Measurements from ENCODE around the gene IGHMBP2.
"Not testable (repeated sequence)": the region's sequence is repeated elsewhere in the genome, so short reads cannot be mapped to it uniquely, and the experiment has no call there.

Gene IGHMBP2

DNA sequence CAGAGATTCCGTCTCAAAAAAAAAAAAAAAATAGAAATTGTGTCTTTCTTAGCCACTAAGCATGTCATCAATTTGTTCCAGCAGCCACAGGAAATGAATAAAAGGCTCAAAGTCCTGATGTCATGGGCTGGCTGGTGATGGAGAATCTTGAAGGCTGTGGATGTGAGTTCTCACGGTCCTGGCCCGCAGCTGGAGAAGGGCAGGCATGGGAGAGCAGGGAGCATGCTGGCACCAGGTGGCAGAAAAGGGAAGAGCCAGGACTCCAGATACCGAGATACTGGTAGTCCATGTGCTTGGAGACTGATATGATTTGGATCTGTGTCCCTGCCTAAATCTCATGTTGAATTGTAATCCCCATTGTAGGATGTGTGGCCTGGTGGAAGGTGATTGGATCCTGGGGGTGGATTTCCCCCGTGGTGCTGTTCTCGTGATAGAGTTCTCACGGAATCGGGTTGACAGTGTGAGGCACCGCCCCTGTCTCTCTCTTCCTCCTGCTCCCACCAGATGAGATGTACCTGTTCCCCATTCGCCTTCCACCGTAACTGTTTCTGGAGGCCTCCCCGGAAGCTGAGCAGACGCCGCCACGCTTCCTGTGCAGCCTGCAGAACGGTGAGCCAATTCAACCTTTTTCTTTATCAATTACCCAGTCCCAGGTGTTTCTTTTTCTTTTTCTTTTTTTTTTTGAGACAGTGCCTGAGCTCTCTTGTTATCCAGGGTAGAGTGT, 59.0 kb downstream of the IGHMBP2 start:
- in situ Hi-C loops (cut with MboI; ENCODE audit: low sequenced_read_pairs) = no loop called here

DNA sequence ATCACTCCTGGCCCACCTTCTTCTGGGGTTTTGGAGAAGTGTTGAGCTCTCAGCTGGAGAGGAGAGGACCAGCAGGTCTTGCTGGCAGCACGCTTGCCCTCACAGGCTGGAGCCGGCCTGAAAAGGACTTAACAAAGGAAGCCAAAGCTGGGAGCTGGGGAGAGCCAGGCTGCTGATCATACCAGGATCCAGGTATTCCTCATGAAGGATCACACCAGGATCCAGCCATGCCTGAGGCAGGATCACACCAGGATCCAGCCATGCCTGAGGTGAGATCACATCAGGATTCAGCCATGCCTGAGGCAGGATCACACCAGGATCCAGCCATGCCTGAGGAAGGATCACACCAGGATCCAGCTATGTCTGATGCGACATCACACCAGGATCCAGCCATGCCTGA, 60.1 kb downstream of the IGHMBP2 start:
- H3K27me3 ChIP-seq (ENCODE audit: low read depth) = no peaks in the 10 kb centered on the region
- H3K9me3 ChIP-seq = no peaks in the 10 kb centered on the region
- in situ Hi-C loops (cut with MboI; ENCODE audit: low sequenced_read_pairs) = no loop called here
- no peaks in the 10 kb centered on the region for H3K36me3 ChIP-seq (replicated peaks)
- DNase-seq (ENCODE audit: low spot score in 2 of 2) = no peak
- no peak overlapping the region for H3K4me3 ChIP-seq
- no peaks in the 10 kb centered on the region for H3K4me1 ChIP-seq

More for the DNA sequence above, 59.0 kb downstream of the IGHMBP2 start:
- no peaks in the 10 kb centered on the region for H3K4me1 ChIP-seq
- H3K27me3 ChIP-seq (ENCODE audit: low read depth) = no peaks in the 10 kb centered on the region
- no peaks in the 10 kb centered on the region for H3K9me3 ChIP-seq
- H3K4me3 ChIP-seq = no peak overlapping the region
- no peak for DNase-seq (ENCODE audit: low spot score in 2 of 2)
- H3K36me3 ChIP-seq (replicated peaks) = no peaks in the 10 kb centered on the region

DNA sequence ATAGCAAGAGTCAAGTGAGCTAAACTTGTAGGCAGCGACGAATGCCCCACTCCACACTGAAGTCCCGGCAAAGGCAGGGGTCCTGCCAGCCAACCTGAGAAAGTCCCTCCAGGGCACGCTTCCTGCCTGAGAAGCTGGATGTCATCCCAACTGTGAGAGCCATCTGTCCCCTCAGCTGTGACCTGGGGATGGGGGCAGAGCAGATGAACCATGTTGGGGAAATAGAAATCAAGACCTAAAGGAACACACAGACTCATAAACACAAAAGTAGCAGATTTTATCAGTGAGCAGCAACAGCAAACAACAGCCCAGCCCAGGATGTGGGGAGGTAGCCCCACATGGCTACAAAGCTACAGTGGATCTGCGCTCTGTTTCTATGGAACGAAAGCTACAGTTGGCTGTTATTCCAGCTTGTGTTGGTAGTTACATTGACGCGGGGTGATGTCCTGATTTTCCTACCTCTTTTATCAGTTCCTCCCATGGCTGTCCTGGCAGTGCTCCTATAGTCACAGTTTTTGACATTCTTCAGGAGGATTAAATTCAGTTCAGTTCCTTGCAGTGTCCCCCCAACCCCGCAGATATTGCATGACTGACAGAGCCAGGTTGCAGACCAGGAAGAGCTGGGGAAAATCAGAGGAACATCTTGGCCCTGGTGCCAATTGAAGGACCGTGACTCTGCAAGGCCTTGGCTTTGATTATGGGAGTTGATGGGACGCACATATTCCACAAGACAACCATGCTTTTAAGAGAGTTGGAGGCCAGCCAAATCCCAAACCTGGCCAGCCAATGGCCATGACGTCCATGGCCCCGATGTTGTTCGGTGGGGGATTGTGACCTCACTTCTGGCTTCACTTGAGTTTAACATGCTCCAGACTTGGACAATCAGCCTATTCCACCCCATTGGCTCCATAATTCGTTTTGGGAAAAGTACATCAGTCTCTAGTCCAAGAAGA, 62.5 kb downstream of the IGHMBP2 start:
- H3K4me1 ChIP-seq = no peaks in the 10 kb centered on the region
- no peaks in the 10 kb centered on the region for H3K36me3 ChIP-seq (replicated peaks)
- no peak overlapping the region for H3K4me3 ChIP-seq
- in situ Hi-C loops (cut with MboI; ENCODE audit: low sequenced_read_pairs) = no loop called here
- peaks cover 10% of the 10 kb centered on the region for H3K27me3 ChIP-seq (ENCODE audit: low read depth)
- no peaks in the 10 kb centered on the region for H3K9me3 ChIP-seq
- DNase-seq (ENCODE audit: low spot score in 2 of 2) = no peak

DNA sequence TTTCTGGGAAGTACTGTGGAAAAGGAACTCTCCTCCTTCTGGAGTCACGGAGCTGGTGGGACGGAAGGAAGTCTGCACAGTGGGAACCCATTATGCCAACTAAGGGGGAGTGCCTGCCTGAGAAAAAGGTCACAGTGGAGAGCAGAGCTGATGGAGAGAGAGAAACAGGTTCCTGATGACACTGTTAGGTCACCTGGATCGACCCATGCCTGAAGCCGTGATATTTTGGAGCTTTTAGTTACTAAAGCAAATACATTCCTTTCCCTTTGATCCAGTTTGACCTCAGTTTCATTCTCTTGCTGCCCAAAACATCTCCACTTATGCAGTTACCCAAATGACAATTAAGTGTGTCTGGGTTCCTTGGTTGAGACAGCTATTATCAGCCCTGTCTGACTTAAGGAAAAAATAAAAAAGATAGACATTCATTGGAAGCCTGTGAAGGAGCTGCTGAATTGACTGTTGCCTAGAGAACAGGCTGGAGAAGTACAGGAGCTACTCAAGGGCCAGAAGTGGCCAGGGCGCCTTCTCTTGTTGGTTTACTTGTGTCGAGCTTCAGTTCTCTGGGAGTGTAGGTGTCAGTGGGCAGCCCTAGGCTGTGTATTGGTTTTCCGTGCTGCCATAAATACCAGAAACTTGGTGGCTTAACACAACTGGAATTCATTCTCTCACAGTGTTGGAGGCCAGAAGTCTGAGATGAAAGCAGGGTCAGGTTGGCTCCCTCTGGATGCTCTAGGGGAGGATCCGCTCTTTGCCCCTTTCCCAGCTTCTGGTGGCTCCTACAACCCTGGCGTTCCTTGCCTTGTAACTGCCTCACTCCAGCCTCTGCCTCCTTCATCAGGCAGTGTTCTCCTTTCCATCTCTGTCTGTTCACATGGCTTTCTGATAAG, 63.4 kb downstream of the IGHMBP2 start:
- in situ Hi-C loops (cut with MboI; ENCODE audit: low sequenced_read_pairs) = no loop called here
- no peaks in the 10 kb centered on the region for H3K9me3 ChIP-seq
- H3K36me3 ChIP-seq (replicated peaks) = no peaks in the 10 kb centered on the region
- peaks cover 14% of the 10 kb centered on the region for H3K27me3 ChIP-seq (ENCODE audit: low read depth)
- no peak overlapping the region for H3K4me3 ChIP-seq
- no peaks in the 10 kb centered on the region for H3K4me1 ChIP-seq
- DNase-seq (ENCODE audit: low spot score in 2 of 2) = no peak

DNA sequence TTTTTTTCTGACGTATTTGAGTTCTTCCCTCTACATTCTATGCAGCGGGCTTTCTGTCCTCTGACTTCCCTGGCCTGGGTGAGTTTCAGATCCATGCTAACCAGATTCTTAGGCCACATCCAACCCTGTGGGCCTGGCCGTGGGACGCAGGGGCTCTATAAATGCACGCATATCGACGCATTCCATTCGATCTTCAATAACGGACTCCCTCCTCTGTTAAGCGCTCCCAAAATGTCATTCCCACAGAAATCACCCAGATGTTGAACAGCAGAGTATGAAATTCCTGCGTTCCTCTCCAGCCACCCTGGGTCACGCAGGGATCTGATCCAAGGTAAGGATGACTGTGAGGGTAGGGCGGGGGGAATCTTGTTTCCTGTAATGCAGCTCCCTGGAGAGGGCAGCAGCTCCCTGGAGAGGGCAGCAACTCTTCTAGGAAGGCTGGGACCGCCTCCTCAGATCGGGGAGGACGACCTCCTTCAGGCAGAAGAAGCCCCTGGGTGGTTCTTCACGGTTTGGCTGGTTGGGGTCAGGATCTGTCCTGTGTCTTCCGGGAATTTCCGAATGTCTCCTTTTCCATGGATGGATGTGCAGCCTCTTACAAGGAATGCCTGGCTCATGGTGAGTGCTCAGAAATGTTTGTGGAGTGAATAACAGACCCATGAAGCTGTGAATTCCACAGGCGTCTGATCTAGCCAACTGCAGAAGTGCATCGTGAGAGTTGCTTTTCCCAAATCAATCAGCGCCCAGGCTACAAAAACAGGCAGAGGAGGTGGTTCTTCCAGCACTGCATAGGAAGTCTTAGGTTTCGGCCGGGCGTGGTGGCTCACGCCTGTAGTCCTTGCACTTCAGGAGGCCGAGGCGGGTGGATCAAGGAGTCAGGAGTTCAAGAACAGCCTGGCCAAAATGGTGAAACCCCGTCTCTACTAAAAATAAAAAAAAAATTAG, 64.9 kb downstream of the IGHMBP2 start:
- Histone ChIP-seq H3K36me3 (replicated peaks) (no peaks in the 10 kb centered on the region), H3K4me3 (no peak overlapping the region), H3K27me3 (ENCODE audit: low read depth) (peaks cover 14% of the 10 kb centered on the region), H3K4me1 (no peaks in the 10 kb centered on the region), H3K9me3 (no peaks in the 10 kb centered on the region)
- in situ Hi-C loops (cut with MboI; ENCODE audit: low sequenced_read_pairs) = no loop called here
- DNase-seq (ENCODE audit: low spot score in 2 of 2) = no peak

DNA sequence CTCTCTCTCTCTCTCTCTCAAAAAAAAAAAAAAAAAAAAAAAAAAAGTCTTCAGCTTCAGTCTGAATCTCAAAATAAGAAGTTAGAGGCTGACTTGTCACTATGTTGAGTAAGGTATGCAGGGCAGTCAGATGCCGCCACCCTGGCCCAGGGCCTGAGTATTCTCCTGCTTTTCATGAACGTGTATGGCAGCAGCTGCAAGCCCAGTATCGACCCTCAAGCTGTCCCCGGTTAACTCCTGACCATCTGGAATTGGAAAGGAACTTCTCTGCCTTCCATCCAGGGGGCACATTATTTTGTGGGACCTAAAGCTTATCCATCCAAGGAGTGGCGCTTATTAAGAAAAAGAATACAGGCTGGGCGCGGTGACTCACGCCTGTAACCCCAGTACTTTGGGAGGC, 65.7 kb downstream of the IGHMBP2 start:
- H3K36me3 ChIP-seq (replicated peaks) = no peaks in the 10 kb centered on the region
- in situ Hi-C loops (cut with MboI; ENCODE audit: low sequenced_read_pairs) = no loop called here
- H3K27me3 ChIP-seq (ENCODE audit: low read depth) = peaks cover 14% of the 10 kb centered on the region
- DNase-seq (ENCODE audit: low spot score in 2 of 2) = no peak
- no peaks in the 10 kb centered on the region for H3K4me1 ChIP-seq
- no peak overlapping the region for H3K4me3 ChIP-seq
- no peaks in the 10 kb centered on the region for H3K9me3 ChIP-seq

DNA sequence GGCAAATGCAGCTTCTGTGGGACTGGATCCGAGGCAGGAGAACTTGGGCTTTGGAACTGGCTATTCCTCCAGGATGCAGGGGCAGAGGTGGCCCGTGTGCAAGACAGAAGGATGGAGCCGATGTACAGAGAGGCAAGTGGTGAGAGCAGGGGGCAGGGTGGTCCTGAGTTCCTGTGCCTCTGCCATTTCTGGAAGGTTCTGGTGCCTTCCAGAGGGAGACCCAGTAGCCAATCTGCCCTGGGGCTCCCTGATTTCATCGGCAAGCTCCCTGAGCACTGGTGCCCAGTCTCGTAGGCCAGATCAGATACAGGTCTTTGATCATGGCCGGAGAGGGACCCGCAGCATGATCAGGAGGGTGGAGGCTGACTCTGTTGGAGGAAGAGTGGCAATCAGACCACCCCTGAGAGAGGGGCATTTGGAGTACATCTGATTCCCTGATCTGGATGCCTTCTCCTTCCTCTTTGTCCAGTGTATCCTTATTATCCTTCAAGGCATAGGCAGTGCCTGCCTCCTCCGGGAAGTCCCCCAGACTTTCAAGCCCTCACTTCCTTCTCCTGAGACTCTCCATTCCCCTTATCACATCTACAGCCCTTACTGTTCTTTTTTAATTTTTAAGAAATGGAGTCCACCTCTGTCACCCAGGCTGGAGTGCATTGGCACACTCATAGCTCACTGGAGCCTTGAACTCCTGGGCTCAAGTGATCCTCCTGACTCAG, 67.4 kb downstream of the IGHMBP2 start:
- in situ Hi-C loops (cut with MboI; ENCODE audit: low sequenced_read_pairs) = no loop called here
- H3K36me3 ChIP-seq (replicated peaks) = no peaks in the 10 kb centered on the region
- DNase-seq (ENCODE audit: low spot score in 2 of 2) = no peak
- no peaks in the 10 kb centered on the region for H3K9me3 ChIP-seq
- no peaks in the 10 kb centered on the region for H3K4me1 ChIP-seq
- no peak overlapping the region for H3K4me3 ChIP-seq
- H3K27me3 ChIP-seq (ENCODE audit: low read depth) = peaks cover 14% of the 10 kb centered on the region

DNA sequence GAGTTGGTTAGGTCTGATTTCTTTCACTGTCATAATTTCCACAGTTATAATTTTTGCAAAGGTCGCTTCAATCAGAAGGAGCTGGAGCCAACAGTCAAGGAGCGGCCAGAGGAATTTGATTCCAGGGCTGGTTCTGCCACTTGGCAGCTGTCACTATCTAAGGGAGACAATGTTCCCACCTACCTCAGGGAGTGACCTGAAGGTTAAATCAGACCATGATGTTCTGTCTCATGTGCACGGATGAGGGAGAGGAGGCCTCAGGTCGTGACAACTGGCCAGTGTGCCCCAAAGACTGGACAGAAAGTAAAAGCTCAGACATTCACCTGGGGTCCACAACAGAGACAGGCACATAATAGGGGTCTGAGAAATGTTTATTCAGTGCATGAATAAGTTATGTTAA, 69.5 kb downstream of the IGHMBP2 start:
- Histone ChIP-seq H3K4me1 (no peaks in the 10 kb centered on the region), H3K36me3 (replicated peaks) (no peaks in the 10 kb centered on the region), H3K27me3 (ENCODE audit: low read depth) (peaks cover 17% of the 10 kb centered on the region), H3K4me3 (no peak overlapping the region), H3K9me3 (no peaks in the 10 kb centered on the region)
- in situ Hi-C loops (cut with MboI; ENCODE audit: low sequenced_read_pairs) = no loop called here
- DNase-seq (ENCODE audit: low spot score in 2 of 2) = no peak

DNA sequence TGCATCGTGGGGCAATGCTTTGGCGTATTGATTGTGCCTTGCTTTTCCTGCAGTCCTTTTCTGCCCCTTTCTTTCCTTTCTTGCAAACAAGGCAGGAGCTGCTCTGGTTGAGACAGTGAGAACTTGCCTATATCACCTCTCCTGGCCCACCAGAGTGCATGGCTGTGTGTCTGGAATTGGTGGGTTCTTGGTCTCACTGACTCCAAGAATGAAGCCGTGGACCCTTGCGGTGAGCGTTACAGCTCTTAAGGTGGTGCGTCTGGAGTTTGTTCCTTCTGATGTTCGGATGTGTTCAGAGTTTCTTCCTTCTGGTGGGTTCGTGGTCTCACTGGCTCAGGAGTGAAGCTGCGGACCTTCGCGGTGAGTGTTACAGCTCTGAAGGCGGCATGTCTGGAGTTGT, 70.0 kb downstream of the IGHMBP2 start:
- H3K4me3 ChIP-seq; H3K9me3 ChIP-seq; DNase-seq (ENCODE audit: low spot score in 2 of 2); H3K4me1 ChIP-seq; in situ Hi-C loops (cut with MboI; ENCODE audit: low sequenced_read_pairs); H3K36me3 ChIP-seq (replicated peaks): not testable (repeated sequence)
- H3K27me3 ChIP-seq (ENCODE audit: low read depth) = peaks cover 17% of the 10 kb centered on the region

DNA sequence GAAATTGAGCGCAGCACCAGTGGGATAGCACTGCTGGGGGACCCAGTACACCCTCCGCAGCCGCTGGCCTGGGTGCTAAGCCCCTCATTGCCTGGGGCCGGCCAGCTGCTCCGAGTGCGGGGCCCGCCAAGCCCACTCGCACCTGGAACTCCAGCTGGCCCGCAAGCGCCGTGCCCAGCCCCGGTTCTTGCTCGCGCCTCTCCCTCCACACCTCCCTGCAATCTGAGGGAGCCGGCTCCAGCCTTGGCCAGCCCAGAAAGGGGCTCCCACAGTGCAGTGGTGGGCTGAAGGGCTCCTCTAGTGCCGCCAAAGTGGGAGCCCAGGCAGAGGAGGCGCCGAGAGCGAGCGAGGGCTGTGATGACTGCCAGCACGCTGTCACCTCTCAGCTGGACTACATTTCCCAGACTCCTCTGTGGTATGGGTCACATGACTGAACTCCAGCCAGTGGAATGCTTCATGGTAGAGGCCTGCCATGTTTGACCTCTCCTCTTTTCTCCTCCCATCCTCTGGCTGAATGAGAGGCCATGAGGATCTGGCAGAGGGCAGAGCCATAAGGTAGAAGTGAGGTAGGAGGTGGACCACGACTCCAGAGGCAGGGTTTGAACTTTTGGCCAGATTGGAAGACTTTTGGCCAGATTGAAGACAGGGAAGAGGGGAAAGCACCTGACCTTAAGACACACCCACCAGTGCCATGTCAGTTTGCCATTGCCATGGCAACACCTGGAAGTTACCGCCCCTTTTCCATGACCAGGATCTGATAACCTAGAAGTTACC, 70.9 kb downstream of the IGHMBP2 start:
- no peak overlapping the region for H3K4me3 ChIP-seq
- H3K9me3 ChIP-seq = no peaks in the 10 kb centered on the region
- in situ Hi-C loops (cut with MboI; ENCODE audit: low sequenced_read_pairs) = no loop called here
- no peaks in the 10 kb centered on the region; the same call in 1 of the 2 replicates for H3K4me1 ChIP-seq
- peaks cover 17% of the 10 kb centered on the region for H3K27me3 ChIP-seq (ENCODE audit: low read depth)
- peak; percentile 28 to 46 for DNase-seq (ENCODE audit: low spot score in 2 of 2)
- H3K36me3 ChIP-seq (replicated peaks) = no peaks in the 10 kb centered on the region

DNA sequence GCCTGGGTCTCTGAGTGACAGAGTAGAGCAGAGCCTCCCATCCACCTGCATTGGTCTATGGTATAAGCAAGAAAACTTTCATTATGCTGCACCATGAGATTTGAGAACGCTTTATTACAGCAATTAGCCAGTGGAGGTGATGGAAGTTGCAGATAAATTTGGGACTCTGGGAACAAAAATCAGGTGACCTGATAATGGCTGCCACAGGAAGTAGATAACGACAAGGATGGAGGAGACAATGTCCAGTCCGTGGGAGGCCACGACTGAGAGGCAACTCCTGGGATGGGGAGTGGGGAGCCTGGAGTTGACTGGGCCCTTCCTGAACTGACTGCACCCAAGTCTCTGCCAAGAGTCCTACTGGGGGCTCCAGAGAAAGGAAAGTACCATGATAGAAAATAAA, 72.4 kb downstream of the IGHMBP2 start:
- H3K27me3 ChIP-seq (ENCODE audit: low read depth) = peaks cover 7% of the 10 kb centered on the region; the same call in 1 of the 2 replicates
- no peaks in the 10 kb centered on the region for H3K9me3 ChIP-seq
- no peaks in the 10 kb centered on the region; the same call in 1 of the 2 replicates for H3K4me1 ChIP-seq
- in situ Hi-C loops (cut with MboI; ENCODE audit: low sequenced_read_pairs) = no loop called here
- no peaks in the 10 kb centered on the region for H3K36me3 ChIP-seq (replicated peaks)
- DNase-seq (ENCODE audit: low spot score in 2 of 2) = no peak
- H3K4me3 ChIP-seq = no peak overlapping the region

DNA sequence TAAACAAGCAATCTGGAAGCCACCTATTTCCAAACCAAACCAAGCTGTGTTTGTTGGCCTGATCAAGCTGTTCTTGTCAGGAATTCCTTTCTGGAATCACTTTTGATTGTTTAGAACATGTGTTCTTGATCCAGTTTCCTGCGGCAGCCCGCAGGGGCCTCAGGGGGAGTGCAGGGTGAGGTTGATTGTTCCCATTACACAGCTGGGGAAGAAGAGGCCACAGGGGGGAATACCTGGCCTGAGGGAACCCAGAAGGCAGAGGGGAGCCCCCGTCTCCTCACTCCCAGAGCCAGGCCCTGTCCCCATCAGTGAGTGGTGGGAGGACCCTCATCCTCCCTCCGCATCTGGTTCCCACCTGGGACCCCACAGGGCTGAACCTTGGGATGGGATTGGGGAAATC, 72.9 kb downstream of the IGHMBP2 start:
- Histone ChIP-seq H3K27me3 (ENCODE audit: low read depth) (peaks cover 3% of the 10 kb centered on the region; the same call in 1 of the 2 replicates), H3K4me1 (no peaks in the 10 kb centered on the region; the same call in 1 of the 2 replicates), H3K36me3 (replicated peaks) (no peaks in the 10 kb centered on the region), H3K9me3 (no peaks in the 10 kb centered on the region), H3K4me3 (no peak overlapping the region)
- DNase-seq (ENCODE audit: low spot score in 2 of 2) = no peak
- in situ Hi-C loops (cut with MboI; ENCODE audit: low sequenced_read_pairs) = no loop called here
